ENCODE data around the gene KATNBL1.
A peak's percentile ranks its signal among the peaks of the same experiment; 100 is the strongest.
"Not testable (repeated sequence)": the region's sequence is repeated elsewhere in the genome, so short reads cannot be mapped to it uniquely, and the experiment has no call there.

KATNBL1 gene

DNA sequence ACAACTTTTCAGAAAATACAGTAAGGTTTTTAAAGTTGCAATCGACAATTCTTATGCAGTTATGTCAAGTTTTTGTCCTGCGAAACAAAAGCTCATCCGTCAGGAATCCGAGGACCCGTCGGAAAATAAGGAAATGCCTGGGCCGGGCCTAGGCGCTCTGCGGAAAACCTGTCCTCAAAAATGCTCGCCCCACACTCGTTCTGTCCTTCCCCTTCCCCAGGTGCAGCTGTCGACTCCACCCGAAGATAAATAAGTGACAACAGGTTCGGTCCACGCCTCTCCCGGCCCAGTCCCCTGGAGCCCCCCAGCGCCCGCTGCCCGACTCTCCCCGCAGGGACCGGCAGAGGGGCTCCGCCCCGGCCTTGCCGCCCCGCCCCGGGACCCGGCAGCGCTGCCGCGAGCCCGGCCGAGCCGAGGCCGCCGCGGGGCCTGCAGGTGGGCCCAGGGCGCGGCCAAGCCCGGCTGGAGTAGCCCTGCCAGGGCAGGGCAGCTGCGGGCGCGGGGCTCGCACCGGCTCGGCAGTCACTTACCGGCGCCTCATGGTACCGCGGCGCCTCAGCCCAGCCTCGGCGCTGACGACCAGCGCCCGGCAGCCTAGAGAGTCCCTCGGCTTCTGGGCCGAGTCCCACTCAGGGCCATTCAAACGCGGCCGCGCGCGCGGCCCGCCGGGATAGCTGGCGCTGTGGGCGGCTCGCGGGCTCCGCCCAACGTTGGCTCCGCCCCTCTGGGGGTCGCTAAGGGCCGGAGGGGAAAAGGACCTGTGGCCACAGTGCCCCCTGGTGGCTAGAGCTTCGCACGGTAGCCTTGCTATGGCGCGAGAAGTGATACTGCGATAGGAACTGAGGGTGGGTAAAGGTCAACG, at the start of gene KATNBL1:
Gene KATNBL1, minus strand, starts transcription at position 676 of the 862 bp plus-strand sequence. CDS start 46,420 bp downstream, outside the sequence.
- DNase-seq = peak; percentile 65

DNA sequence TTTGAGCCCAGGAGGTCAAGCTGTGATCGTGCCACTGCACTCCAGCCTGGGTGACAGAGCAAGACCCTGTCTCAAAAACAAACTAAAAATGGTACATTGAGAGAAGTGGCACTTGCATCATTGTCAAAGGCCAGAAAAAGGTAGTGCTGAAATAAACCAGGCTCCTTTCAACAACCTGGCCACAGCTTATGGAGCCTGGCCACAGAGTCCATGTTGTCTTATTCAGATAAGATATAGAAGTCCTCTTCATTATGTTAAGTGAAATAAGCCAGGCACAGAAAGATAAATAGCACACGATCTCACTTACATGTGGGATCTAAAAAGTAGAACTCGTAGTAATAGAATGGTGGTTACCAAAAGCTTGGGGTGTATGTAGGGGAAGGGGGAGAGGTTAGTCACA, 49.7 kb upstream of the KATNBL1 start:
- DNase-seq = no peak

- no peak for DNase-seq
Observed at GRCh38 chr15:34258151-34258550, 48.3 kb upstream of the KATNBL1 start.

DNA sequence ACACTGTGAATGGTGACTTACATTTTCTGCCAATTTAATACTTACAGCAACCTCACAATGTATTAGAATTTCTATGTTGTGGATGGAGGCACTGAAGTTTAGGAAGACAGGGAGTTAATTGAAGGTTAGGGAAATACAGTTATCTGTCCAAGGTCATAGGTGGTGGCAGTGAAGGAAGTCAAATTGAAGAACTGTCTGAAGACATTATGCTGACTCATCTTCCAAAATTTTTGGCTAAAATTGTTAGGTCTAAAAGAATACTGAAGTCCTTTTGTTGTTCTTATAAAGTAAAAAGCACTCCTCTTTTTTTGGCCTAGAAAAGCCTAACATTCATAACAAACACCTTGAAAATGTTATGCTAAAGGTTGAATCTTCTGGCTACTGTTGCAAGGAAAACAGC, 42.6 kb upstream of the KATNBL1 start:
- no peak for DNase-seq

GRCh38 chr15:34248190-34248589, 38.3 kb upstream of the KATNBL1 start:
- DNase-seq = no peak

GRCh38 chr15:34246276-34246976, 36.5 kb upstream of the KATNBL1 start:
- DNase-seq = no peak

- no peak for DNase-seq
Observed at GRCh38 chr15:34243226-34243625, 33.3 kb upstream of the KATNBL1 start.

DNA sequence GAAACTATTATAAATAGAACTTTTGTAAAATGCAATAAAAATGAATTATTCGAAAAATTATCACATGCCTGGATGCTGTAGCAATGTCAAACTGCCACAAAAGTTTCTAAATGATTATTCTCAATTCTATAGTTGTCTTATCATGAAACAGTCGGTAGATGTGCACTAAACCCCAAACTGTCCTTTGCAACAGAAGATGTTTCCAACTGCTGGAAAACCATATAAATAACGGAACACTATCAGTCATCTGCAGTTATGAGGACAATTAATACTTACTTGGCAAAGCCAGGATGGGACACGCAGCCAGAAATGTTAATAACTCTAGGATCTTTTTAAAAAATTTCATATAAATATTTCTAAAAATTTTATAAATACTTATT, 32.4 kb upstream of the KATNBL1 start:
- DNase-seq = no peak

- no peak for DNase-seq
Observed at GRCh38 chr15:34241376-34242330, 31.8 kb upstream of the KATNBL1 start.

DNA sequence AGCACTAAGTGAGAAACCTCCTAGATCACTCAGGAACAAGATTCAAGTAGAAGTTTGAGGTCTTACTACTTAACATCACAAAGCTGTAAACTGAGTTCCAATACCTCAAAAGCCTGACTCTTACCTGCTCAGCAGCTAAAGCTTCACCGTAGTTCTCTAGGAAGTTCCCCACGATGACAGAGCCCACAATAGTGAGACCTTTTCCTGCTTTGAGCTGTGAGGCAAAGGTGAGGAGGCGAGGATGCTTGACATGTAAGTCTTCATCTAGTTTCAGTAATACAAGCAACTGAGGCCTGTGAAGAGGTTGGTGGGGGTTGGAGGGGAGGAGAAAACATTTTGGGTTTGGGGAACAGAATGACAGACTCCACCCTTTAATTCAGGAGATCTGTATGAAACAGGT, 30.6 kb upstream of the KATNBL1 start:
- DNase-seq = no peak

DNA sequence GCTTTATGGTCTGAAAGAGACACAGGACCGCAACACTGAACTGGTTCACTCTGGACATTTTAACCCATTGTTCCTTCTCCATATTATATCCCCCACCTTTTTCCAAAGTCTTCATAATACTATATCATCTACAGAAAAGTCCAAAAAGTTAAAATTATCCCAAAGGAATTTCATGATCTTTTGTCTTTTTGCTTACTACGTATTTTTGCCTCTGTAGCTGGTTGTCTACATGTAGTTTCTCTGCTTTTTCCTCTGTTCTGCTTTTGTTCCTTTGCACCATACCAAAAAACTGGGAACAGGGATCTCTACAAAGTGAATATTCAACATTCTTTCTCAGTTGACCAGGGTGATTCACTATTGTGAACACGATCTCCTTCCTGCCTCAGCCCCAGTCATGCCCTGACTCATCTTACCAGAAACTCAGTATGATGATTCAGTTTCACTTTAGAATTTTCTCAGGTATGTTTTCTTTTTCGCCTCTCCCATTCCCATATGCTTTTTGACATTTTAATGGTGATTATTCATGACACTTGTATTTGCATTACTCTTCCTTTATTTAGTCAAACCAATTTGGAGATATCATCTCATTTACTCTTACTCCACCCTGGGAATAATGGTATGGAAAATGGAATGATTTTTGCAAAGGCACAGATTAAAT, 29.4 kb upstream of the KATNBL1 start:
- DNase-seq = no peak

GRCh38 chr15:34233614-34234013, 23.7 kb upstream of the KATNBL1 start:
- DNase-seq = peak; percentile 31

DNA sequence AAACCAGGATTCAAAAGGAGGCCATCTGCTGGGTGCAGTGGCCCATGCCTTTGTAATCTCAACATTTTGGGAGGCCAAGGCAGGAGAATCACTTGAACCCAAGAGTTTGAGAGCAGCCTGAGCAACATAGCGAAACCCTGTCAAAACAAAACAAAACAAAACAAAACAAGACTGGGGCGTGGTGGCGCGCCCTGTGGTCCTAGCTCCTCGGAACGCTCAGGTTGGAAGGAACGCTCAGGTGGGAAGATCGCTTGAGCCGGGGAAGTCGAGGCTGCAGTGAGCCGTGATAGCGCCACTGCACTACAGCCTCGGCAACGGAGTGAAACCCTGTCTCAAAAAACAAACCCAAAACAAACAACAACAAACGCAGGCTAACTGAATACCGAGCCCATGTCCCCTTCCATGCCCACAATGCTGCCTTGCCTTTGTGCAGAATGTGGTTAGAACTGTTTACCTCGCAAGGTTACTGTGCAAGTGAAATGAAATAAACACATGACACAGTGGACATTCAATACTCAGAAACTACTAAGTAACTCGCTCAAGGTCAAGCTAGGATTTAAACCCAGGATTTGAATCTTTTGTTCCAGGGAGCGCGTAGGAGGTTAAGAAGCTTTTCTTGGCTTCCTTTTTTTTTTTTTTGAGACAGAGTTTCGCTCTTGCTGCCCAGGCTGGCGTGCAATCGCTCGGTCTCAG, 14.2 kb upstream of the KATNBL1 start:
- no peak for DNase-seq

DNA sequence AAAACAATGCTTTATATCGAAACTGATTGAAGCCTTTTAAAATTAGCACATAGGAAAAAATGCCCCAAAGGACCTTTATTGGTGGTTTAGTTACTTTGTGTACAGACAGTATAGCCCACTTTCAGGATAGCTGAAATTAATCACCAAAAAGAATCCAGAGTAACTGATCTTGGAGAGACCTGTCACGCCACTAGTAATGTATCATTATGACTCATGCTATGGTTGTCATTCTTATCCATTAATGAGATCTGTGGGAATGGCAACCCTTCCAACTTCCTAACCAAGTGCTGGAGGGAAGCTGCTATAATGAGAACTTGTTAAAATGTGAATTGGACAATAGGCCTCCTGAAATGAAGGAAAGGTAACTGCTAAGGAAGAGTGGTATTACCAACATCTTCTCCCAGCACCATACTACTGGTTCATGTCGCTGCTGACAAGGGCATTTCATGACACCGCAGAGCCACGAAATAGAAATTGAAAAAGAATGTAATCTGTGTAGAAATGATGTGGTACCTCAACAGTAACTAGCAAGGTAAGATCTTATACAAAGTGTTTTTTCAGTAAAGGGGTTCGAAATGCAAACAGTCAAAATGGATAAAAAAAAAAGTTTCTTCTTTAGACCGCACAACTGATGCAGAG, 7.8 kb upstream of the KATNBL1 start:
- no peak for DNase-seq

- DNase-seq = no peak
Observed at GRCh38 chr15:34216527-34217270, 6.8 kb upstream of the KATNBL1 start.

DNA sequence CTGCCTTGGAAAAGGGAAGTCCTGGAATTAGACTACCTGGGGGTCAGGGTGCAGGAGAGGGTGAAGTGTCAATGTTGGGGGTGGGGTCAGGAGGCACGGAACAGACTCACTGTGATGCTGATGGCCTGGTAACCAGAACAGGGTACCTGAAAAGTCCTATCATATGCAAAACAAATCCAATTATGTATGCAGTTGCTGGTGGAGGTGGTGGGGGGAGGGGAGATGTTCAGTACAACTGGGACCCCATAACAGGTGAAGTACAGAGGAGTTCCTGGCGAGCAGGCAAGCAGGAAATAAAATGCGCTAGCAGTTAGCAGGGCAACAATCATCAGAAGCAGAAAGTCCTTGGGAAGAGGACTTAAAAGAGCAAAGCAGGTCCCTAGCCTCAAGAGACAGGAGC, 4.2 kb upstream of the KATNBL1 start:
- DNase-seq = no peak

DNA sequence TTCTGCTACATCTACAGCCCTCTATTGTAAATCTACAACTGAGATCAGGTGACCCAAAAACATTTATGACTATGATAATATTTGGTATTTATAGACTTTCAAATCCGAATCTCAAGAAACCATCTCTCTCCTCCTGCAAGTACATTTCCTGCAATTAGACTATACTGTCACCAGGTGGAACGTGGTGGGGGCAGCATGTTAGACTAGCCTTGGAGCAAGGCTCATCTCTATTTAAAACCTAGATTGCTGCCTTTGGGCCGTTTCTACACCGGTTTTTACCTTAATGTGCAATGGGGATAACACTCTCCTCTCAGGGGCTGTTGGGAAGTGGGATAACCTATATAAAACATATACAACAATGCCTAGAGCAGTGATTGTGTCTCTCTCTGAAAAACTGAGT, 3.8 kb upstream of the KATNBL1 start:
- DNase-seq = no peak

DNA sequence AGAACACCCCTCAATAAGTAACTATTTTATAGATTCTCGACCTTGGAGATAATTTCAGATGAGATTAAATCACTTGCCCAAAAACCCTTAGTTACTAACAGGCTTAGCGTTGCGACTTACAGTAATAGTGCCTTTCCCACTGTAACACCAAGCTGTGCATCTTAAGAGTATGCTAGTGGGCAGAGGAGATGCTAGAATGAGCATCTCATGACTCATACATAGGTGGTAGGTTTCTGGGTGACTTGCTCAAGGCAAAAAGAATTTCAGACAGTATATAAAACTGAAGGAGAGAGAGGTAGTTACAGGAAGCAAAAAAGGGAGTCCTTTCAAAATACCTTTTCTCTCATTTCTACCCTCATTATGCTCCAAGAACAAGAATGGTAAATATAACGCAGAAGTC, 3.9 kb downstream of the KATNBL1 start:
- DNase-seq = no peak

DNA sequence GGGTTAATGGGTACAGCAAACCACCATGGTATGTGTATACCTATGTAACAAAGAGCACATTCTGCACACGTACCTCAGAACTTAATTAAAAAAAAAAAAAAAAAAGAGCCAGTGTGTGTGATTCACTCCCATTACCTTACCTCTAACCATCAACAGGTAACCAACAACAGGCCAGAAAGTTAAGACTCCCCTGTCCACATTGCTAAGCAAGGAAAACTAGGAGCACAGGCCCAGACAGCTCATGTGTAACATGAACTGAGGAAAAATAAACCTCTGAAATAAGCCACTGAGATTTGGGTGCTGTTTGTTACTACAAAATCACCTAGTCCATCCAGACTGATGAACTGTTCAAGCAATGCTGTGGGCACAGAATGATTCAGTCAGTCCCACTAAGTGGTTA, 6.0 kb downstream of the KATNBL1 start:
- no peak for DNase-seq

DNA sequence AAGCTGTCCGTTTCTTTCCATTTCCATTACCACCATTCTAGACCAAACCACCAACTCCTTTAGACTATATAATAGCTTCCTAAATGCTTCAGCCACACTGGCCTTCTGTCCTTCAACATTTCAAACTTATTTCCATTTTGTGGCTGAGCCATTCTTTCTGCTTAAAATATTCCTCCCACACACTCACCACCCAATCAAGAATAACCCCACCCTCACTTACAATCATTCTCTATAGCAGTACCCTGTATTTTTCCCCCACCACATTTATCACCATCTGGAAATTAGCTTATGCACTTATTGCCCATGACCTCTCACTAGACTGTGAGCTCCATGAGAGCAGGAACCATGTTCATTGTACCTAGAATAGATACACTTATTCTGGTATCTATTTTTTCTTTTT, 6.6 kb downstream of the KATNBL1 start:
- no peak for DNase-seq

GRCh38 chr15:34193272-34193671, 16.6 kb downstream of the KATNBL1 start:
- not testable (repeated sequence) for DNase-seq
